GM20431 (cell line): ENCODE data around the gene GRIFIN.

Experiments
- in situ Hi-C: fragments of 300-500 bp; cut with MseI, MboI; formaldehyde crosslinking; loops from one replicate; pipeline ENCODE4 v1.15.0; 2020; ENCODE audit warnings: low sequenced_read_pairs; ENCODE audit not compliant: unreplicated experiment

The GRIFIN gene

DNA sequence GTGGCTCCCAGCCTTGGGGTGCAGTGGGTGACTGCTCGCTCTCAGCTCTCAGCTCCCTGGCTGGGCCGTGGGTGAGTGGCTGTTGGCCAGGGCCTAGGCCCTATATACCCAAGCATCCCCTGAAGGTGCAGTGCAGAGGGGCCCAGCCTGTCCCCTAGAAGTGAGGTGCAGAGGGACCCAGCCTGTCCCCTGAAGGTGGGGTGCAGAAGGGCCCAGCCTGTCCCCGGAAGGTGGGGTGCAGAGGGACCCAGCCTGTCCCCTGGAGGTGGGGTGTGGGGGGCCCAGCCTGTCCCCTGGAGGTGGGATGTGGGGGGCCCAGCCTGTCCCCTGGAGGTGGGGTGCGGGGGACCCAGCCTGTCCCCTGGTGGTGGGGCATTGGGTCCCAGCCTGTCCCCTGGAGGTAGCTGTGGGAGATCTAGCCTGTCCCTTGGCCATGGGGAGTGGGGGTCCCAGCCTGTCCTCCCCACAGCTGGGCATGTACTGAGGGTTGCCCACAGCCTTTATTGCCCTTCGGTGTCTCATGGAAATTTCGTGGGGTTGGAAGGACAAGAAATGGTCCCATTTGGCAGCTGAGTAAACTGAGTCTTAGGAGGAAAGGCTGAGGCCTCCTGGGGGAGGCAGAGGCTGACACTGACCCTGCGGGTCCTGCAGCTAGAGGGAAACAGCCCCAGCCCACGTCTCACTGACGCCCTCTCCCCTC lies 25.9 kb upstream of the GRIFIN start:
- in situ Hi-C loops = no loop called here

DNA sequence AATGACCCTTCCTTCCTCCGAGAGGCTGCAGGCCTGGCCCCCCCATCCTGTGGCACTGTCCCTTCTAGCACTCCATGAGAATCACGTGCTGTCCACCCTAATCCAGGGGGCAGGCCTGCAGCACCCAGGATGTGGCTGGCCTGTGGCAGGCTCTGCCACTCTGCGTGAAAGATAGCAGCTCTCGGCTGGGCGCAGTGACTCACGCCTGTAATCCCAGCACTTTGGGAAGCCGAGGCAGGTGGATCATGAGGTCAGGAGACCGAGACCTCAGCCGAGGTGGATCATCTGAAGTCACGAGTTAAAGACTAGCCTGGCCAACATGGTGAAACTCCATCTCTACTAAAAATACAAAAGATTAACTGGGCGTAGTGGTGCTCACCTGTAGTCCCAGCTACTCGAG lies 24.5 kb upstream of the GRIFIN start:
- in situ Hi-C loops = no loop called here

- in situ Hi-C loops = no loop called here
Measured at GRCh38 chr7:2499719-2500430, 23.7 kb upstream of the GRIFIN start.

- in situ Hi-C loops = no loop called here
Measured at GRCh38 chr7:2499181-2499580, 23.0 kb upstream of the GRIFIN start.

DNA sequence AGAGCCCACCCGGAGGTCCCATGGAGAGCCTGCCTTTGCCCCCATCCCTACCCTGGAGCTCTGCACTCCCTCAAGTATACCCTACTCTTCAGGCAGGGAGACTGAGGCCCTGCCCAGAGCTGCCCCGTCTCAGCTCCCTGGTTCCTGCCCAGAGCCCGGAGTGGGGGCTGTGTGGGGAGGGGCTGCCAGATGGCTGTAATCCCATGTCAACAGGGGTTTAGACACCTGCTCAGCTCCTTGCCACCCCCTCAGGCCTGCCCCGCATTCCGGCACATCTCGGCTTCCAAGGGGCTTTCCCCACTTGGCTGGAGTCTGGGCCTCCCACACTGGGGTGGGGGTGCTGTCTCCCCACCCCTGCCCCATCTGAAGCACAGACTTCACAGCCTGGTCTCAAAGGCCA lies 22.5 kb upstream of the GRIFIN start:
- in situ Hi-C loops = no loop called here

- in situ Hi-C loops = no loop called here
Measured at GRCh38 chr7:2497500-2498336, 21.5 kb upstream of the GRIFIN start.

GRCh38 chr7:2497065-2497464 lies 20.9 kb upstream of the GRIFIN start:
- in situ Hi-C loops = no loop called here

GRCh38 chr7:2496375-2496774 lies 20.2 kb upstream of the GRIFIN start:
- in situ Hi-C loops = no loop called here

GRCh38 chr7:2495418-2496299 lies 19.5 kb upstream of the GRIFIN start:
- in situ Hi-C loops = no loop called here

DNA sequence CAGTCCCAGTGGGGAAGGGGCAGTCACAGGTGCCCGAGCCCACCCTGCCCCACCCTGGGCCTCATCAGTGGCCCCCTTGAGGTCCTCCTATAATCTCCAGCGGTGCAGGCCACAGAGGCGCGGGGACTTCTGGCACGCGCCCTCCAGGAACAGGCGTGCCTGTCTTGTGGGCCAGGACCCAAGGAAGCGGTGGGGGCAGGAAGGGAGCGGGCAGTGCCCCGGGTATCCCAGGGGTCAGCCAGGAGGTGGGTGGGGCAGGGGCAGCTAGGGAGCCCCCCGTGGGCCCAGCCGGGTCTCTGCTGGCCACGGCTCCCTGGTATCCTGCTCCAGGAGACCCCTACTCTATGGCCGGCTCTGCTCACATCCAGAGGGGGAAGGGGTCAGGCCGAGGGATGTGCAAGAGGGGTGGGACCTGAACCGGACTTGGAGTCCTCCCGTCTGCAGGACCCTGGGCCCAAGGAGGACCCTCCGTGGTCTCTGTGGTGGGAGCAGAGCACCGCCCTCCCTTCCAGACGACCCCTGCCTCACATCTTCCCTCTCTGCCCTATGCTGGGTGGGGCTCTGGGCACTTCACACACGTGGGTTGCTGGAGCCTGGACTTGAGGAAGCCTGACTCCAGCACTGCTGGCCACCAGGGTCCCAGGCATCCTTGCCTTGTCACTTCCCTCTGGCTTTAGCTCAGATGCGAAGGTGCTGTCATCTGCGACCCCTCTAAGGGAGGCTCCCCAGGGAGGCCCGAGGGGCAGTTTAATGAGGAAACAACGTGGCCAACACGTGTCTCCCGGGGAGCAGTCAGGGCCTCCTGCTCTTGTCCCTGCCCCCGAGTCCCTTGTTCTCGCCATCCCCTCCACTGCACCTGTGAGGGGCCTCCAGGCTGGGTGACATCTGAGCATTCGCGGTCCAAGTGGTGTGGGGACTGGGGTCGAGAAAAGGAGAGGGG lies 18.3 kb upstream of the GRIFIN start:
- in situ Hi-C loops = no loop called here

GRCh38 chr7:2493205-2494164 lies 17.3 kb upstream of the GRIFIN start:
- in situ Hi-C loops = no loop called here

- in situ Hi-C loops = no loop called here
Measured at GRCh38 chr7:2492038-2492437, 15.8 kb upstream of the GRIFIN start.

- in situ Hi-C loops = no loop called here
Measured at GRCh38 chr7:2490181-2490651, 14.0 kb upstream of the GRIFIN start.

- in situ Hi-C loops = no loop called here
Measured at GRCh38 chr7:2488681-2489080, 12.5 kb upstream of the GRIFIN start.

- in situ Hi-C loops = no loop called here
Measured at GRCh38 chr7:2488272-2488645, 12.1 kb upstream of the GRIFIN start.

DNA sequence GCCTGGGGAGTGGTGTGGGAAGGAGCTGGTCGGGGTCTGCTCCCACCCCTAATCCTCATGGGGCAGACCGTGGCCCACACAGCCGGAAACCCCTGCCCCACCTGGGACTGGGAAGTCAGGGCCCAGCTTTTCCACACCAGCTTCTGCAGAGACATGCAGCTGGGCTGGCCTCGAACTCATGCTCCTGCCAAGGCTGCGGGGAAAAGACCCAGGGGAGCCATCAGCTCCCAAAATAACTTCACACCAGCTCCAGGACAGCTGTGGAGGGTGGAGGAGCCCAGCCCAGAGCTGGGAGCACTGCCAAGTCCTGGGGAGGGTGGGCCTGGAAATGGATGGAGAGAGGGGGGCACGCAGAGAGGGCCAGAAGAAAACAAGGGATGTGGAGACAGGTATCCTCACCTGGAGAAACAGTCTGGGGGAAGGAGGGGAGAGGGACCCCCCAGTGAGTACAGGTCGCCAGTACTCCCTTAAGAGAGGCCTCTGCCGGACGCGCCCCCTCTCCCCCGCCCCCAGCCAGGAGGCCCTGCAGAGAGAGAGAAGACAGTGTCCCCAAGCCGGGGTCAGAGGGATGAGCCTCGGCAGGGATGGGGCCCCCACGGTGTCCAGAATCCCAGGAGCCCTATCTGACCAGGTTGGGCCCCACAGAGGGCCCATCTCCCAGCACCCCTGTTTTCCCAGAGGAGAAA lies 11.5 kb upstream of the GRIFIN start:
- in situ Hi-C loops = no loop called here

DNA sequence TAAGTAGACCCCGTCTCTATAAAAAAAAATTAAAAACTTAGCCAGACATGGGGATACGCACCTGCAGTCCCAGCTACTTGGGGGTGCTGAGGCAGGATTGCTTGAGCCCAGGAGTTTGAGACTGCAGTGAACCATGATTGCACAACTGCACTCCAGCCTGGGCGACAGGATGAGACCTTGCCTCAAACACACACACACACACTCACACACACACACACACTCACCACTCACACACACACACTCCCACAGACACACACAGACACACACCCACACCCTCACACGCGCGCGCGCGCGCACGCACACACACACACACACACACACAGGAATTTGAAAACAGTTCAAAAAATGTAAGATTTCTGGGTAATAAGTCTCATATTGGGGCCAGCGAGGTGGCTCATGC lies 8.7 kb upstream of the GRIFIN start:
- in situ Hi-C loops = no loop called here
